H9 (cell line): ENCODE data around the gene IMMP1L. TPM values are rescaled to one million over a fixed set of nuclear protein-coding genes. Genes with fewer than 3 reads are reported as not detected.

Experiments used
- DNase-seq: peaks from one replicate; pipeline ENCODE4 v3.0.0-alpha.2; 2017
- H2AFZ ChIP-seq: one replicate; pipeline ENCODE4 v1.6.1; 2013; ENCODE audit warnings: mild to moderate bottlenecking, low read length, control low read depth, moderate library complexity
- H2AK5ac ChIP-seq: 2 replicates; pipeline ENCODE4 v1.6.1; 2013; ENCODE audit warnings: low read length, control low read depth, mixed read lengths; ENCODE audit not compliant: insufficient read length
- H2BK120ac ChIP-seq: one replicate; pipeline ENCODE4 v1.6.1; 2013; ENCODE audit warnings: low read depth, mild to moderate bottlenecking, low read length, control low read depth, inconsistent platforms; ENCODE audit not compliant: poor library complexity, severe bottlenecking
- H2BK12ac ChIP-seq: 2 replicates; pipeline ENCODE4 v1.6.1; 2013; ENCODE audit warnings: low read length, control low read depth, mixed read lengths, low read depth; ENCODE audit not compliant: insufficient read length
- H2BK15ac ChIP-seq: 2 replicates; pipeline ENCODE4 v1.6.1; 2013; ENCODE audit warnings: low read depth, low read length, control low read depth
- H2BK20ac ChIP-seq: one replicate; pipeline ENCODE4 v1.6.1; 2013; ENCODE audit warnings: low read depth, mild to moderate bottlenecking, low read length, control low read depth, inconsistent platforms; ENCODE audit not compliant: poor library complexity, severe bottlenecking
- H2BK5ac ChIP-seq: 2 replicates; pipeline ENCODE4 v1.6.1; 2013; ENCODE audit warnings: low read length, control low read depth, mixed read lengths; ENCODE audit not compliant: insufficient read length
- H3K14ac ChIP-seq: 2 replicates; pipeline ENCODE4 v1.6.1; 2013; ENCODE audit warnings: low read length, control low read depth; ENCODE audit not compliant: insufficient read depth
- H3K18ac ChIP-seq: 2 replicates; pipeline ENCODE4 v1.6.1; 2013; ENCODE audit warnings: low read depth, mild to moderate bottlenecking, mixed read lengths, low read length, control low read depth; ENCODE audit not compliant: insufficient read length
- H3K23ac ChIP-seq: 2 replicates; pipeline ENCODE4 v1.6.1; 2013; ENCODE audit warnings: low read length, control low read depth, mixed read lengths, low read depth; ENCODE audit not compliant: insufficient read length
- H3K23me2 ChIP-seq: 2 replicates; pipeline ENCODE4 v1.6.1; 2013; ENCODE audit warnings: low read depth, mild to moderate bottlenecking, mixed read lengths, low read length, control low read depth; ENCODE audit not compliant: insufficient read length, poor library complexity, severe bottlenecking
- H3K27ac ChIP-seq: 2 replicates; pipeline ENCODE4 v1.5.1; 2013; ENCODE audit warnings: low read length, control low read depth, mixed read lengths, low read depth; ENCODE audit not compliant: insufficient read length
- H3K27me3 ChIP-seq: 2 replicates; pipeline ENCODE4 v1.6.1; 2013; ENCODE audit warnings: low read length, control low read depth, inconsistent platforms; ENCODE audit not compliant: insufficient read depth
- H3K4ac ChIP-seq: 2 replicates; pipeline ENCODE4 v1.6.1; 2013; ENCODE audit warnings: low read depth, mild to moderate bottlenecking, control low read depth, inconsistent platforms, low read length, moderate library complexity
- H3K4me1 ChIP-seq: 2 replicates; pipeline ENCODE4 v1.6.1; 2013; ENCODE audit warnings: low read length, control low read depth, inconsistent platforms; ENCODE audit not compliant: insufficient read depth
- H3K4me2 ChIP-seq: 2 replicates; pipeline ENCODE4 v1.6.1; 2013; ENCODE audit warnings: low read length, control low read depth, mixed read lengths; ENCODE audit not compliant: insufficient read length, insufficient read depth
- H3K56ac ChIP-seq: 2 replicates; pipeline ENCODE4 v1.6.1; 2013; ENCODE audit warnings: low read depth, mild to moderate bottlenecking, mixed read lengths, low read length, control low read depth; ENCODE audit not compliant: insufficient read length
- H3K79me1 ChIP-seq: 2 replicates; pipeline ENCODE4 v1.6.1; 2013; ENCODE audit warnings: low read depth, mild to moderate bottlenecking, moderate library complexity, low read length, control low read depth, inconsistent platforms; ENCODE audit not compliant: insufficient read depth, poor library complexity, severe bottlenecking
- H3K79me2 ChIP-seq: 2 replicates; pipeline ENCODE4 v1.6.1; 2013; ENCODE audit warnings: low read length, control low read depth, inconsistent platforms; ENCODE audit not compliant: insufficient read depth
- H3K9ac ChIP-seq: 2 replicates; pipeline ENCODE4 v1.6.1; 2013; ENCODE audit warnings: low read length, control low read depth, mixed read lengths; ENCODE audit not compliant: insufficient read length; ENCODE audit errors: extremely low read depth
- H3K9me3 ChIP-seq: one replicate; pipeline ENCODE4 v1.6.1; 2013; ENCODE audit warnings: low read depth, low read length, inconsistent platforms; ENCODE audit not compliant: control insufficient read depth
- H3T11ph ChIP-seq: one replicate; pipeline ENCODE4 v1.6.1; 2013; ENCODE audit warnings: mild to moderate bottlenecking, low read length, control low read depth, inconsistent platforms
- H4K20me1 ChIP-seq: one replicate; pipeline ENCODE4 v1.6.1; 2013; ENCODE audit not compliant: control insufficient read depth, insufficient read length, insufficient read depth
- H4K5ac ChIP-seq: 2 replicates; pipeline ENCODE4 v1.6.1; 2013; ENCODE audit warnings: low read depth, mild to moderate bottlenecking, mixed read lengths, low read length, control low read depth; ENCODE audit not compliant: insufficient read length
- H4K8ac ChIP-seq: replicated peaks from 2 replicates; pipeline ENCODE4 v1.6.1; 2013; ENCODE audit warnings: low read length, control low read depth, mixed read lengths, low read depth; ENCODE audit not compliant: insufficient read length
- H4K91ac ChIP-seq: 2 replicates; pipeline ENCODE4 v1.6.1; 2013; ENCODE audit warnings: low read depth, mild to moderate bottlenecking, moderate library complexity, mixed read lengths, low read length, control low read depth; ENCODE audit not compliant: insufficient read length
- H3K27ac Mint-ChIP-seq, 3 experiments: 2 replicates in 2 of 3; 3 replicates in 1 of 3; pipeline ENCODE4 v1.8.0; 2020 to 2021; ENCODE audit warnings: mixed read lengths in 3 of 3, mild to moderate bottlenecking in 1 of 3, moderate library complexity in 1 of 3
- H3K27me3 Mint-ChIP-seq: 2 replicates; pipeline ENCODE4 v1.8.0; 2021; ENCODE audit warnings: low read depth, mild to moderate bottlenecking, moderate library complexity, mixed read lengths
- H3K36me3 Mint-ChIP-seq, 3 experiments: 2 replicates in 2 of 3; 3 replicates in 1 of 3; pipeline ENCODE4 v1.8.0; 2020 to 2021; ENCODE audit warnings: low read depth in 3 of 3, mixed read lengths in 3 of 3; ENCODE audit not compliant: insufficient read depth in 1 of 3
- H3K4me1 Mint-ChIP-seq, 2 experiments: 2 replicates each; pipeline ENCODE4 v1.8.0; 2020; ENCODE audit warnings: mixed read lengths in 2 of 2
- H3K4me3 Mint-ChIP-seq, 2 experiments: 2 replicates in 1 of 2; 3 replicates in 1 of 2; pipeline ENCODE4 v1.8.0; 2020 to 2021; ENCODE audit warnings: mild to moderate bottlenecking in 2 of 2, mixed read lengths in 2 of 2, moderate library complexity in 1 of 2
- H3K9me3 Mint-ChIP-seq, 2 experiments: 2 replicates in 1 of 2; 3 replicates in 1 of 2; pipeline ENCODE4 v1.8.0; 2020; ENCODE audit warnings: mild to moderate bottlenecking in 2 of 2, mixed read lengths in 2 of 2, moderate library complexity in 1 of 2
- CTCF ChIP-seq: fragments of 200-600 bp; sonication (generic); conservative IDR thresholded peaks from 3 replicates; pipeline ENCODE4 v1.8.0; 2021; ENCODE audit warnings: antibody characterized with exemption, mild to moderate bottlenecking
- WGBS: extraction: QIAGEN DNeasy Blood & Tissue Kit; methylation state at CpG from one replicate; pipeline ENCODE4 v1.1.7; 2013; ENCODE audit warnings: missing lambda C conversion rate, low lambda C conversion rate, mixed read lengths; ENCODE audit not compliant: insufficient read length; ENCODE audit errors: extremely low coverage; 5-methylcytosine and 5-hydroxymethylcytosine counted together
- total RNA-seq: library from RNA; stranded (reverse); gene quantifications from 2 replicates; pipeline ENCODE4 v1.2.1, GENCODE V29; 2021

IMMP1L gene
- total RNA-seq, 1 experiment from 2014 or later, result 27.0 TPM

- H3K56ac ChIP-seq, result no peak overlapping the region
- H4K20me1 ChIP-seq, result no peaks in the 10 kb centered on the region
- H3T11ph ChIP-seq, result no peak overlapping the region
- Mint-ChIP-seq H3K27me3 (no peaks in the 10 kb centered on the region), H3K4me1 (peaks cover 72 to 83% of the 10 kb centered on the region in 2 experiments), H3K4me3 (no peak overlapping the region), H3K27ac (0 out of 7 replicates have a peak overlapping the region, but pooled peaks of 1 of the 3 experiments have one; percentile 44), H3K36me3 (peaks cover 0 to 3% (median 0%) of the 10 kb centered on the region in 3 experiments; a peak in 1 of 7 replicates), H3K9me3 (no peaks in the 10 kb centered on the region)
- H3K4ac ChIP-seq, result no peak overlapping the region
- no CpG with 5 or more reads among the region's 3 CpGs for WGBS
- H3K79me2 ChIP-seq, result no peaks in the 10 kb centered on the region
- no peak overlapping the region for H2BK12ac ChIP-seq
- no peak overlapping the region for H3K14ac ChIP-seq
- no peak overlapping the region for H2AFZ ChIP-seq
- H4K91ac ChIP-seq, result no peak overlapping the region
- no peak overlapping the region for H3K4me2 ChIP-seq
- H3K9me3 ChIP-seq, result no peaks in the 10 kb centered on the region
- no peak overlapping the region for H3K27ac ChIP-seq
- no peak overlapping the region for H2AK5ac ChIP-seq
- no peak overlapping the region for H4K5ac ChIP-seq
- H2BK5ac ChIP-seq, result no peak overlapping the region
- H2BK20ac ChIP-seq, result no peak overlapping the region
- H3K9ac ChIP-seq, result no peak overlapping the region
- H3K18ac ChIP-seq, result no peak overlapping the region
- H3K23ac ChIP-seq, result no peak overlapping the region
- no peak overlapping the region for H4K8ac ChIP-seq
- no peaks in the 10 kb centered on the region for H3K27me3 ChIP-seq
- H2BK120ac ChIP-seq, result no peak overlapping the region
- no peak for TF ChIP-seq CTCF
- no peak overlapping the region for H2BK15ac ChIP-seq
- no peaks in the 10 kb centered on the region for H3K79me1 ChIP-seq
- H3K23me2 ChIP-seq, result no peaks in the 10 kb centered on the region
- peaks cover 7% of the 10 kb centered on the region for H3K4me1 ChIP-seq
- DNase-seq, result no peak
Observed at GRCh38 chr11:31419138-31419537, 90.3 kb downstream of the IMMP1L start.
